Measurements from ENCODE around the gene KCNQ2. TPM values are rescaled to one million over a fixed set of nuclear protein-coding genes. Genes with fewer than 3 reads are reported as not detected.

Gene KCNQ2
- total and polyA plus RNA-seq, 12 donors = 0.69 to 81.6 (median 10.3) TPM; not detected in 3

- Histone ChIP-seq H3K4me3 (no peak overlapping the region), H3K36me3 (replicated peaks in 1 of 2) (no peaks in the 10 kb centered on the region), H3K4me1 (replicated peaks in 1 of 2) (no peaks in the 10 kb centered on the region), H3K27me3 (no peaks in the 10 kb centered on the region), H3K9me3 (replicated peaks in 1 of 3) (no peaks in the 10 kb centered on the region), H3K27ac (no peak overlapping the region)
- WGBS, 4 donors = 86 to 91% (median 89%) methylated on average over 30 to 39 of the region's 39 CpGs
- no peak for TF ChIP-seq POLR2A (IDR thresholded peaks at IDR 0.05)
- no peak for TF ChIP-seq CTCF (IDR thresholded peaks at IDR 0.05)
- DNase-seq = no peak
- intact Hi-C loops (cut with DNase I) = no loop called here
These were observed 38.5 kb downstream of the KCNQ2 start for GRCh38 chr20:63433756-63434531.

- Histone ChIP-seq H3K9me3 (replicated peaks in 1 of 3) (no peaks in the 10 kb centered on the region), H3K36me3 (replicated peaks in 1 of 2) (no peaks in the 10 kb centered on the region), H3K27me3 (no peaks in the 10 kb centered on the region), H3K4me3 (no peak overlapping the region), H3K27ac (no peak overlapping the region), H3K4me1 (replicated peaks in 1 of 2) (no peaks in the 10 kb centered on the region)
- no peak for DNase-seq
- TF ChIP-seq POLR2A (IDR thresholded peaks at IDR 0.05) = no peak
- TF ChIP-seq CTCF (IDR thresholded peaks at IDR 0.05) = no peak
- intact Hi-C loops (cut with DNase I) = no loop called here
- 69 to 75% (median 73%) methylated on average over 8 to 18 of the region's 18 CpGs for WGBS, 4 donors
These were observed 39.1 kb downstream of the KCNQ2 start for GRCh38 chr20:63433351-63433750.

GRCh38 chr20:63432577-63433325 is 39.7 kb downstream of the KCNQ2 start:
- DNase-seq = no peak
- intact Hi-C loops (cut with DNase I) = no loop called here
- H3K27me3 ChIP-seq = no peaks in the 10 kb centered on the region

More at GRCh38 chr20:63432577-63433325, 39.7 kb downstream of the KCNQ2 start:
- Histone ChIP-seq H3K4me3 (no peak overlapping the region), H3K9me3 (replicated peaks in 1 of 3) (no peaks in the 10 kb centered on the region), H3K4me1 (replicated peaks in 1 of 2) (no peaks in the 10 kb centered on the region), H3K36me3 (replicated peaks in 1 of 2) (no peaks in the 10 kb centered on the region), H3K27ac (no peak overlapping the region)
- WGBS, 4 donors = 73 to 84% (median 83%) methylated on average over 11 to 16 of the region's 16 CpGs
- TF ChIP-seq POLR2A (IDR thresholded peaks at IDR 0.05) (no peak), CTCF (IDR thresholded peaks at IDR 0.05) (no peak)

All from adrenal gland (tissue), 12 donors.